ENCODE data around the gene IP6K3. TPM values are rescaled to one million over a fixed set of nuclear protein-coding genes. Genes with fewer than 3 reads are reported as not detected.

Gene IP6K3
- total RNA-seq, 2 donors from 2014 or later = 17.3 to 29.9 TPM

- peaks cover 13% of the 10 kb centered on the region for H3K36me3 ChIP-seq
- no peaks in the 10 kb centered on the region for H3K9me3 ChIP-seq
- H3K27ac ChIP-seq = peak overlapping the region in 1 of 2 donors; percentile 32
- no peak overlapping the region for H3K4me3 ChIP-seq
- H3K4me1 ChIP-seq = peaks cover 0 to 9% of the 10 kb centered on the region in 2 donors
- H3K27me3 ChIP-seq = no peaks in the 10 kb centered on the region
- TF ChIP-seq CTCF (IDR thresholded peaks at IDR 0.05) = no peak
- DNase-seq (ENCODE audit: low spot score) = no peak
Observed at GRCh38 chr6:33719326-33719987, 27.2 kb downstream of the IP6K3 start.

- no peak for TF ChIP-seq CTCF (IDR thresholded peaks at IDR 0.05)
- peak overlapping the region; percentile 32 to 52 for H3K27ac ChIP-seq
- no peaks in the 10 kb centered on the region for H3K9me3 ChIP-seq
- no peak overlapping the region for H3K4me3 ChIP-seq
- H3K4me1 ChIP-seq = peaks cover 0 to 9% of the 10 kb centered on the region in 2 donors
- H3K36me3 ChIP-seq = peaks cover 11% of the 10 kb centered on the region
- no peaks in the 10 kb centered on the region for H3K27me3 ChIP-seq
- DNase-seq (ENCODE audit: low spot score) = no peak
Observed at GRCh38 chr6:33718713-33719112, 28.0 kb downstream of the IP6K3 start.

GRCh38 chr6:33717934-33718455, 28.7 kb downstream of the IP6K3 start:
- Histone ChIP-seq H3K27me3 (no peaks in the 10 kb centered on the region), H3K27ac (peak overlapping the region; percentile 32 to 52), H3K4me3 (no peak overlapping the region), H3K4me1 (peaks cover 0 to 9% of the 10 kb centered on the region in 2 donors), H3K36me3 (peaks cover 9% of the 10 kb centered on the region), H3K9me3 (no peaks in the 10 kb centered on the region)
- no peak for DNase-seq (ENCODE audit: low spot score)
- TF ChIP-seq CTCF (IDR thresholded peaks at IDR 0.05) = no peak

GRCh38 chr6:33716890-33717632, 29.6 kb downstream of the IP6K3 start:
- no peak for DNase-seq (ENCODE audit: low spot score)
- Histone ChIP-seq H3K4me3 (no peak overlapping the region), H3K9me3 (no peaks in the 10 kb centered on the region), H3K27ac (peak overlapping the region in 1 of 2 donors; percentile 30), H3K36me3 (no peaks in the 10 kb centered on the region), H3K4me1 (peaks cover 0 to 10% of the 10 kb centered on the region in 2 donors), H3K27me3 (no peaks in the 10 kb centered on the region)
- TF ChIP-seq CTCF (IDR thresholded peaks at IDR 0.05) = no peak

- TF ChIP-seq CTCF (IDR thresholded peaks at IDR 0.05) = no peak
- peaks cover 0 to 13% of the 10 kb centered on the region in 2 donors for H3K4me1 ChIP-seq
- no peak overlapping the region for H3K4me3 ChIP-seq
- no peak overlapping the region for H3K27ac ChIP-seq
- H3K9me3 ChIP-seq = no peaks in the 10 kb centered on the region
- H3K27me3 ChIP-seq = no peaks in the 10 kb centered on the region
- H3K36me3 ChIP-seq = no peaks in the 10 kb centered on the region
- DNase-seq (ENCODE audit: low spot score) = no peak
Observed at GRCh38 chr6:33716379-33716778, 30.3 kb downstream of the IP6K3 start.

All from right atrium auricular region (tissue), 2 donors.